Measurements from ENCODE around the gene SPOCK2.

The SPOCK2 gene

DNA sequence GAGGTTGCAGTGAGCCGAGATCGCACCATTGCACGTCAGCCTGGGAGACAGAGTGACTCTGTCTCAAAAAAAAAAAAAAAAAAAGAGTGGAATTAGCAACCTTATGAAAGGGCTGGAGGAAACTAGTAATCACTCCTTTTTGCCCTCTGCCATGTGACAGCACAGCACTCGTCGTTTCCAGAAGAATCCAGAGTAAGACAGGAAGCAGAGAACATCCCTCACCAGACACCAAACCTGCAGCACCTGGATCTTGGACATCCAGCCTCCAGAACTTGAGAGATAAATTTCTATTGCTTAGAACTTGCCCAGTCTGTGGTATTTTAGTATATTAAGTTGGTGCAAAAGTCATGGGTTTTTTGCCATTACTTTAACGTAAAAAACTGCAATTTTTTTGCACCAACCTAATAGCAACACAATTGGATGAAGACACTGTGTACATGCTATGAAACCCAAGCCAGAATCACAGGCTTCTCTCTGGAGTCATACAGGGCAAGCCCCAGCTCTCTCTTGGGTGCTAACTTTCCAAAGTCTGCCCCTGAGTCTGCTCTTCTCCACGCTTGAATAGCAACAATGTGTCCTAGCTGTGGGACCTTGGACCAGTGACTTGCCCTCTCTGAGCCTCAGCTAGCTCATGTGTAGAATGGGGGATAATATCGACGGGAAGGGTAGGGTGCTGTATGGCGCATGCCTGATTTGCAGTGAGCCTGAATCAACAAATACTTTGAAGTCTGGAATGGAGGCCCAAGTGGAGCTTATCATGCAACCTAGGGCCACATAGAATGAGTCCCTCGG lies 69.1 kb downstream of the SPOCK2 start:
- Histone ChIP-seq H3K4me3 (ENCODE audit: low read depth, low read length) (no peak overlapping the region), H3K27ac (ENCODE audit: extremely low read depth, low read depth, low read length) (no peak overlapping the region), H3K36me3 (ENCODE audit: control insufficient read depth in 2 of 2, insufficient read depth in 1 of 2, low read length in 2 of 2) (no peaks in the 10 kb centered on the region), H3K9me3 (ENCODE audit: control insufficient read depth, insufficient read depth, low read depth, low read length) (no peaks in the 10 kb centered on the region), H3K4me1 (ENCODE audit: control insufficient read depth, insufficient read depth, low read length) (peaks cover 4% of the 10 kb centered on the region)
- CTCF ChIA-PET = interaction anchor here (0.5 kb wide), 1 partner anchor 29 kb away, joined by 4 read pairs; no protein-coding TSS in a partner anchor
- POLR2A ChIA-PET = no interaction called here
- no peak for TF ChIP-seq ZNF76 (tag by site-specific recombination; IDR thresholded peaks at IDR 0.05; ENCODE audit: borderline replicate concordance, low read depth)
- TF ChIP-seq, protein P1, sequence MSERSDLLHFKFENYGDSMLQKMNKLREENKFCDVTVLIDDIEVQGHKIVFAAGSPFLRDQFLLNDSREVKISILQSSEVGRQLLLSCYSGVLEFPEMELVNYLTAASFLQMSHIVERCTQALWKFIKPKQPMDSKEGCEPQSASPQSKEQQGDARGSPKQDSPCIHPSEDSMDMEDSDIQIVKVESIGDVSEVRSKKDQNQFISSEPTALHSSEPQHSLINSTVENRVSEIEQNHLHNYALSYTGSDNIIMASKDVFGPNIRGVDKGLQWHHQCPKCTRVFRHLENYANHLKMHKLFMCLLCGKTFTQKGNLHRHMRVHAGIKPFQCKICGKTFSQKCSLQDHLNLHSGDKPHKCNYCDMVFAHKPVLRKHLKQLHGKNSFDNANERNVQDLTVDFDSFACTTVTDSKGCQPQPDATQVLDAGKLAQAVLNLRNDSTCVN (tag by site-specific recombination; optimal IDR thresholded peaks at IDR 0.05) = no peak
- peak; percentile 94 for TF ChIP-seq ZNF548 (tag by site-specific recombination; IDR thresholded peaks at IDR 0.05)
- TF ChIP-seq ZNF768 (tag by site-specific recombination; IDR thresholded peaks at IDR 0.05) = 0 out of 2 replicates have a peak, but pooled peaks have one; percentile 43

DNA sequence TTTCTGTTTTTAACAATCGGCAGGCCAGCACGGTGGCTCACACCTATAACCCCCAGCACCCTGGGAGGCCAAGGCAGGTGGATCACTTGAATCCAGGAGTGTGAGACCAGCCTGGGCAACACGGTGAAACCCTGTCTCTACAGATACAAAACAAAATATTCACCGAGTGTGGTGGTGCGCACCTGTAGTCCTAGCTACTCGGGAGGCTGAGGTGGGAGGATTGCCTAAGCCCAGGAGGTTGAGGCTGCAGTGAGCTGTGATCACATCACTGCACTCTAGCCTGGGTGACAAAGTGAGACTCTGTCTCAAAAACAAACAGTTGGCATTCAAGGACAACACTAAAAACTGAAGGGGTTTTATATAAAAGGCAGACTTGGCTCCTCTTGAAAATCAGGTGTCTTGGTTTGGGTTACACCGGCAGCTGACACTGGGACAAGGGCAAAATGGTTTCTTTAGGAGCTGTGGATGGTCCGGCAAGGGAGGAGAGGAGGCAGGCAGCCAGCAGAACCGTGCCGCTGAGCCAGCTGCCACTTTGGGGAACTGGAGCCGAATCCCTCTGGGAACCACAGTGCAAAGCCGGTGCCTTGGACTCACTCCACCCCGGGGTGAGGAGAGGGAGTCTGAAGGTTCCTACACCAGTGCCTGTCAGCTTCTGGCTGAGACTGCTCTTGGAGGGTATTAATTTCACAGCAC lies 71.6 kb downstream of the SPOCK2 start:
- Histone ChIP-seq H3K9me3 (ENCODE audit: control insufficient read depth, insufficient read depth, low read depth, low read length) (no peaks in the 10 kb centered on the region), H3K36me3 (ENCODE audit: control insufficient read depth in 2 of 2, insufficient read depth in 1 of 2, low read length in 2 of 2) (no peaks in the 10 kb centered on the region), H3K27ac (ENCODE audit: extremely low read depth, low read depth, low read length) (no peak overlapping the region), H3K4me3 (ENCODE audit: low read depth, low read length) (no peak overlapping the region), H3K4me1 (ENCODE audit: control insufficient read depth, insufficient read depth, low read length) (peaks cover 4% of the 10 kb centered on the region)
- POLR2A ChIA-PET = no interaction called here
- 0 out of 2 replicates have a peak, but pooled peaks have one; percentile 8 for TF ChIP-seq IKZF3 (tag by site-specific recombination; IDR thresholded peaks at IDR 0.05)
- TF ChIP-seq, protein P2, sequence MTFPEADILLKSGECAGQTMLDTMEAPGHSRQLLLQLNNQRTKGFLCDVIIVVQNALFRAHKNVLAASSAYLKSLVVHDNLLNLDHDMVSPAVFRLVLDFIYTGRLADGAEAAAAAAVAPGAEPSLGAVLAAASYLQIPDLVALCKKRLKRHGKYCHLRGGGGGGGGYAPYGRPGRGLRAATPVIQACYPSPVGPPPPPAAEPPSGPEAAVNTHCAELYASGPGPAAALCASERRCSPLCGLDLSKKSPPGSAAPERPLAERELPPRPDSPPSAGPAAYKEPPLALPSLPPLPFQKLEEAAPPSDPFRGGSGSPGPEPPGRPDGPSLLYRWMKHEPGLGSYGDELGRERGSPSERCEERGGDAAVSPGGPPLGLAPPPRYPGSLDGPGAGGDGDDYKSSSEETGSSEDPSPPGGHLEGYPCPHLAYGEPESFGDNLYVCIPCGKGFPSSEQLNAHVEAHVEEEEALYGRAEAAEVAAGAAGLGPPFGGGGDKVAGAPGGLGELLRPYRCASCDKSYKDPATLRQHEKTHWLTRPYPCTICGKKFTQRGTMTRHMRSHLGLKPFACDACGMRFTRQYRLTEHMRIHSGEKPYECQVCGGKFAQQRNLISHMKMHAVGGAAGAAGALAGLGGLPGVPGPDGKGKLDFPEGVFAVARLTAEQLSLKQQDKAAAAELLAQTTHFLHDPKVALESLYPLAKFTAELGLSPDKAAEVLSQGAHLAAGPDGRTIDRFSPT (tag by site-specific recombination; IDR thresholded peaks at IDR 0.05) = no peak
- TF ChIP-seq ZNF600 (tag by site-specific recombination; IDR thresholded peaks at IDR 0.05) = peak; percentile 47; the same call in 1 of the 2 replicates
- CTCF ChIA-PET = interaction anchor here (0.6 to 0.9 kb wide), 3 partner anchors 30 to 63 kb away, joined by 3 to 4 read pairs (median 3); no protein-coding TSS in a partner anchor

DNA sequence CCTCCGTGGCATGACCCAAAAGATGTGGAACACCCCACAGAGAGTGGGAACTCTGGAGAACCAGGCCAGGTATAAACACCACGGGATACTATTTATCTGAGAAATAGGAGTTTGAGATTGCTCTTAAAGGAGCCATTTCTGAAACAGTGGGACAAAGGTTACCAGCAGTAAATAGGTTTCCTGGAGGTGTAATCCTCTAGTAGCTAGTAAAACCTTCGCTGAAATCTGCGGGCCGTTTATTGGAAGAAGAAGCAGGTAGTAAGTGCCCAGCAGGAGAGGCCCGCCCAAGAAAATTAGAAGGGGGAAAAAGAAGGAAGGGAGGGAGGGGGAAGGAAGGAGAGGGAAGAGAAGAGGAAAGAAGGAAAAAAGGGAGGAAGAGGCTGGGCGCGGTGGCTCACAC lies 72.5 kb downstream of the SPOCK2 start:
- ChIA-PET CTCF (interaction anchor here (1.8 kb wide), 1 partner anchor 33 kb away, joined by 6 read pairs; no protein-coding TSS in a partner anchor), POLR2A (no interaction called here)
- Histone ChIP-seq H3K4me1 (ENCODE audit: control insufficient read depth, insufficient read depth, low read length) (peaks cover 4% of the 10 kb centered on the region), H3K36me3 (ENCODE audit: control insufficient read depth in 2 of 2, insufficient read depth in 1 of 2, low read length in 2 of 2) (peaks cover 0 to 3% of the 10 kb centered on the region in 2 experiments; a peak in 1 of 3 replicates), H3K27ac (ENCODE audit: extremely low read depth, low read depth, low read length) (no peak overlapping the region), H3K9me3 (ENCODE audit: control insufficient read depth, insufficient read depth, low read depth, low read length) (no peaks in the 10 kb centered on the region), H3K4me3 (ENCODE audit: low read depth, low read length) (no peak overlapping the region)
- TF ChIP-seq ZNF16 (tag by site-specific recombination; IDR thresholded peaks at IDR 0.05; ENCODE audit: low read depth) (no peak), ZNF366 (tag by site-specific recombination; conservative IDR thresholded peaks at IDR 0.05) (peak; percentile 45; the same call in 1 of the 2 replicates), ZIC2 (tag by site-specific recombination; IDR thresholded peaks at IDR 0.05) (peak; percentile 60), ZNF433 (tag by site-specific recombination; IDR thresholded peaks at IDR 0.05; ENCODE audit: low read depth) (no peak), ZFP41 (tag by site-specific recombination; IDR thresholded peaks at IDR 0.05; ENCODE audit: borderline replicate concordance) (no peak), ZNF404 (tag by site-specific recombination; IDR thresholded peaks at IDR 0.05) (no peak)
- TF ChIP-seq, protein P3, sequence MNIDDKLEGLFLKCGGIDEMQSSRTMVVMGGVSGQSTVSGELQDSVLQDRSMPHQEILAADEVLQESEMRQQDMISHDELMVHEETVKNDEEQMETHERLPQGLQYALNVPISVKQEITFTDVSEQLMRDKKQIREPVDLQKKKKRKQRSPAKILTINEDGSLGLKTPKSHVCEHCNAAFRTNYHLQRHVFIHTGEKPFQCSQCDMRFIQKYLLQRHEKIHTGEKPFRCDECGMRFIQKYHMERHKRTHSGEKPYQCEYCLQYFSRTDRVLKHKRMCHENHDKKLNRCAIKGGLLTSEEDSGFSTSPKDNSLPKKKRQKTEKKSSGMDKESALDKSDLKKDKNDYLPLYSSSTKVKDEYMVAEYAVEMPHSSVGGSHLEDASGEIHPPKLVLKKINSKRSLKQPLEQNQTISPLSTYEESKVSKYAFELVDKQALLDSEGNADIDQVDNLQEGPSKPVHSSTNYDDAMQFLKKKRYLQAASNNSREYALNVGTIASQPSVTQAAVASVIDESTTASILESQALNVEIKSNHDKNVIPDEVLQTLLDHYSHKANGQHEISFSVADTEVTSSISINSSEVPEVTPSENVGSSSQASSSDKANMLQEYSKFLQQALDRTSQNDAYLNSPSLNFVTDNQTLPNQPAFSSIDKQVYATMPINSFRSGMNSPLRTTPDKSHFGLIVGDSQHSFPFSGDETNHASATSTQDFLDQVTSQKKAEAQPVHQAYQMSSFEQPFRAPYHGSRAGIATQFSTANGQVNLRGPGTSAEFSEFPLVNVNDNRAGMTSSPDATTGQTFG (tag by site-specific recombination; IDR thresholded peaks at IDR 0.05; ENCODE audit: borderline replicate concordance) = no peak
- TF ChIP-seq, protein P4, sequence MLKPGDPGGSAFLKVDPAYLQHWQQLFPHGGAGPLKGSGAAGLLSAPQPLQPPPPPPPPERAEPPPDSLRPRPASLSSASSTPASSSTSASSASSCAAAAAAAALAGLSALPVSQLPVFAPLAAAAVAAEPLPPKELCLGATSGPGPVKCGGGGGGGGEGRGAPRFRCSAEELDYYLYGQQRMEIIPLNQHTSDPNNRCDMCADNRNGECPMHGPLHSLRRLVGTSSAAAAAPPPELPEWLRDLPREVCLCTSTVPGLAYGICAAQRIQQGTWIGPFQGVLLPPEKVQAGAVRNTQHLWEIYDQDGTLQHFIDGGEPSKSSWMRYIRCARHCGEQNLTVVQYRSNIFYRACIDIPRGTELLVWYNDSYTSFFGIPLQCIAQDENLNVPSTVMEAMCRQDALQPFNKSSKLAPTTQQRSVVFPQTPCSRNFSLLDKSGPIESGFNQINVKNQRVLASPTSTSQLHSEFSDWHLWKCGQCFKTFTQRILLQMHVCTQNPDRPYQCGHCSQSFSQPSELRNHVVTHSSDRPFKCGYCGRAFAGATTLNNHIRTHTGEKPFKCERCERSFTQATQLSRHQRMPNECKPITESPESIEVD (tag by site-specific recombination; IDR thresholded peaks at IDR 0.05) = no peak
- TF ChIP-seq, protein P5, sequence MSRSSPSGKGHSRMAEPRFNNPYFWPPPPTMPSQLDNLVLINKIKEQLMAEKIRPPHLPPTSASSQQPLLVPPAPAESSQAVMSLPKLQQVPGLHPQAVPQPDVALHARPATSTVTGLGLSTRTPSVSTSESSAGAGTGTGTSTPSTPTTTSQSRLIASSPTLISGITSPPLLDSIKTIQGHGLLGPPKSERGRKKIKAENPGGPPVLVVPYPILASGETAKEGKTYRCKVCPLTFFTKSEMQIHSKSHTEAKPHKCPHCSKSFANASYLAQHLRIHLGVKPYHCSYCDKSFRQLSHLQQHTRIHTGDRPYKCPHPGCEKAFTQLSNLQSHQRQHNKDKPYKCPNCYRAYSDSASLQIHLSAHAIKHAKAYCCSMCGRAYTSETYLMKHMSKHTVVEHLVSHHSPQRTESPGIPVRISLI (tag by site-specific recombination; IDR thresholded peaks at IDR 0.05) = no peak
